Ovary (tissue), 3 donors: ENCODE results near the gene HS6ST3.

Source experiments
- CTCF ChIP-seq, 3 donors: fragments of 450-650 bp in 2 of 3; fragments of 200-600 bp in 1 of 3; IDR thresholded peaks; one replicate each; pipeline versions ENCODE4 v1.5.1 to v1.8.0; 2016 to 2022; ENCODE audit warnings: antibody characterized with exemption in 3 of 3, mild to moderate bottlenecking in 1 of 3
- EP300 ChIP-seq: sonication (generic); formaldehyde crosslinking; IDR thresholded peaks from one replicate; pipeline ENCODE4 v1.6.1; 2017; ENCODE audit warnings: antibody characterized with exemption
- POLR2A ChIP-seq: fragments of 450-650 bp; IDR thresholded peaks from one replicate; pipeline ENCODE4 v1.6.1; 2017; ENCODE audit warnings: antibody characterized with exemption, mild to moderate bottlenecking, moderate library complexity
- donor health status: DM: no; HTN: no; CAD: no.

GRCh38 chr13:96238241-96238640 lies 148.3 kb downstream of the HS6ST3 start:
- TF ChIP-seq CTCF (IDR thresholded peaks at IDR 0.05) (no peak), POLR2A (no peak), EP300 (no peak)
